Activated T-helper 17 cell treated with anti-CD3 and anti-CD28 coated beads, Interleukin-2, amount 50 U/mL, for 72 hours (primary cell): ENCODE measurements around the gene OR4F29. TPM values are rescaled to one million over a fixed set of nuclear protein-coding genes. Genes with fewer than 3 reads are reported as not detected.
"Not testable (repeated sequence)": the region's sequence is repeated elsewhere in the genome, so short reads cannot be mapped to it uniquely, and the experiment has no call there.

ENCODE experiments used
- ATAC-seq: fragments of 150-1000 bp; cut with Tn5 transposase; replicated peaks from 2 replicates; pipeline ENCODE4 v1.10.0; 2021; ENCODE audit warnings: mild to moderate bottlenecking, moderate library complexity
- H3K27ac Mint-ChIP-seq: one replicate; pipeline ENCODE4 v1.8.0; 2022; ENCODE audit warnings: mixed read lengths
- H3K27me3 Mint-ChIP-seq: one replicate; pipeline ENCODE4 v1.8.0; 2022; ENCODE audit warnings: mixed read lengths
- H3K36me3 Mint-ChIP-seq: one replicate; pipeline ENCODE4 v1.8.0; 2022; ENCODE audit warnings: low read depth, mild to moderate bottlenecking, mixed read lengths
- H3K4me1 Mint-ChIP-seq: one replicate; pipeline ENCODE4 v1.8.0; 2022; ENCODE audit warnings: mixed read lengths
- H3K4me3 Mint-ChIP-seq: one replicate; pipeline ENCODE4 v1.8.0; 2022; ENCODE audit warnings: mild to moderate bottlenecking, mixed read lengths
- H3K9me3 Mint-ChIP-seq: one replicate; pipeline ENCODE4 v1.8.0; 2022; ENCODE audit warnings: mixed read lengths
- total RNA-seq, 2 donors: library from RNA; stranded (reverse); gene quantifications; one replicate each; pipeline ENCODE4 v1.2.3, GENCODE V29; 2022

Gene OR4F29
- not detected for total RNA-seq

GRCh38 chr1:451578-451977 is at the start of gene OR4F29:
TSS of gene OR4F29 (minus strand) at chr1:451678. CDS start at chr1:451678, 0 bp downstream.
- H3K4me1 Mint-ChIP-seq, H3K27ac Mint-ChIP-seq, H3K36me3 Mint-ChIP-seq, H3K4me3 Mint-ChIP-seq, H3K9me3 Mint-ChIP-seq, ATAC-seq, H3K27me3 Mint-ChIP-seq: not testable (repeated sequence)

Other genes starting within 250 kb of the OR4F29 start
- not detected for gene OR4F16, start 235.0 kb upstream of the OR4F29 start, total RNA-seq